ENCODE results near the gene TPRN.

The TPRN gene

GRCh38 chr9:137158625-137159024 is 41.9 kb downstream of the TPRN start:
- TF ChIP-seq EGR1 (IDR thresholded peaks at IDR 0.05), result no peak

DNA sequence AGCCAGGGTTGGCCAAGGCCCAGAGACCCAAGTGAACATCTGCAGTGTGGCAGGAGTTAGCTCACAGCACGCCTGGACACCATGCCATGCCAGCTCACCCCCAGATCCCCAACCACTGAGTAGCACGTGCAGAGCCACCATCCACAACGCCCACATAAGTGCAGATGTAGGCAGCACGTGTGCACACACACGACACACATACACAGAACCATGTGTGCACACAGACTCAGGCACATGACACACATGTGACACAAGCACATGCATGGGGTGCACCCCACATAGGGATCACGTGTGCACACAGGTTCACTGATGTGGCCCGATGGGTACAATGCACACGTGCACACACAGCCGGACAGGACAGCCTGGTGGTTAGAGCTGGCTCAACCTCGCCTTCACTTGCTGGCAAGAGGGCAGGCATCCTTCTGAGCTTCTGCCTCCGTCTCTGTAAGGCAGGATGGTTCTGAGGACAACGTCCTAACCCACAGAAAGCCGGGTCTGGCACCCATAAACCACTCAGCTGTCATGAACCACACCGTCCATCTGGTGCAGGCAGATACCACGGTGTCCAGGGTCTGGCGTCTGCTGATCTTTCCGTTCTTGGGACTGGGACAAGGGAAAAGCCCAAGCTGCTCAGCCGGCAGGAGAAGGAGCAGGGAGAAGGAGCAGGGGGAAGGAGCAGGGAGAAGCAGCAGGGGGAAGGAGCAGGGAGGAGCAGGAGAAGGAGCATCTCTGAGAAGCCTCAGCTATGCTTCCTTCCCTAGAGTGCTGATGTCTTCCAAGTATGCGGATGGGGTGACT is 42.7 kb downstream of the TPRN start:
- TF ChIP-seq USF1 (IDR thresholded peaks at IDR 0.05) (no peak), TEAD4 (IDR thresholded peaks at IDR 0.05) (no peak), NFIC (IDR thresholded peaks at IDR 0.05) (no peak)

DNA sequence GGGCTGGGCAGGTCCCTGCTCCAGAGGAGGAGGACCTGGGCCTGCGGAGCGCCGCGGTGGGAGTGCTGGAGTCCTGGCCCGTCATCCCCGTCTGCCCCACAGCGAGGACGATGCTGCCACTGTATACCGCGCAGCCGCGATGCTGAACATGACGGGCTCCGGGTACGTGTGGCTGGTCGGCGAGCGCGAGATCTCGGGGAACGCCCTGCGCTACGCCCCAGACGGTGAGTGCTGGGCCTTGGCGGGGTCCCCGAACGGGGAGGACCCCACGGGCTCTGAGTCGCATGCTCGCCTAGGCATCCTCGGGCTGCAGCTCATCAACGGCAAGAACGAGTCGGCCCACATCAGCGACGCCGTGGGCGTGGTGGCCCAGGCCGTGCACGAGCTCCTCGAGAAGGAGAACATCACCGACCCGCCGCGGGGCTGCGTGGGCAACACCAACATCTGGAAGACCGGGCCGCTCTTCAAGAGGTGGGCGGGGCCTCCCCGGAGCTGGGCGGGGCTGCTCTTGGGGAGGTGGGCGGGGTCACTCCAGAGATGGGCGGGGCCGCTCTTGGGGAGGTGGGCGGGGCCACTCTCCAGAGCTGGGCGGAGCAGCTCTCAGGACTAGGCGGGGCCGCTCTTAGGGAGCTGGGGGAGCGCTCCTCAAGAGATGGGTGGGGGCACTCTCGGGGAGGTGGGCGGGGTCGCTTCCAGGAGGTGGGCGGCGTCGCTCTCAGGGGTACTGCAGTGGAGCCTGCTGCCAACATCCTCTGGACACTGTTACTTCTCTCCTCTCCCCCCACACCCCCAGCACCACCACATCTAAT is 43.8 kb downstream of the TPRN start:
- no peak for TF ChIP-seq CREB1 (IDR thresholded peaks at IDR 0.05; ENCODE audit: low read depth)
- no peak for TF ChIP-seq USF1 (IDR thresholded peaks at IDR 0.05)
- TF ChIP-seq, protein P1, sequence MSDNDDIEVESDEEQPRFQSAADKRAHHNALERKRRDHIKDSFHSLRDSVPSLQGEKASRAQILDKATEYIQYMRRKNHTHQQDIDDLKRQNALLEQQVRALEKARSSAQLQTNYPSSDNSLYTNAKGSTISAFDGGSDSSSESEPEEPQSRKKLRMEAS (IDR thresholded peaks at IDR 0.05), result no peak
- TF ChIP-seq TEAD4 (IDR thresholded peaks at IDR 0.05), result no peak
- no peak for TF ChIP-seq CEBPB (IDR thresholded peaks at IDR 0.05)
- TF ChIP-seq RAD21 (IDR thresholded peaks at IDR 0.05; ENCODE audit: low read depth), result no peak
- TF ChIP-seq, protein P2, sequence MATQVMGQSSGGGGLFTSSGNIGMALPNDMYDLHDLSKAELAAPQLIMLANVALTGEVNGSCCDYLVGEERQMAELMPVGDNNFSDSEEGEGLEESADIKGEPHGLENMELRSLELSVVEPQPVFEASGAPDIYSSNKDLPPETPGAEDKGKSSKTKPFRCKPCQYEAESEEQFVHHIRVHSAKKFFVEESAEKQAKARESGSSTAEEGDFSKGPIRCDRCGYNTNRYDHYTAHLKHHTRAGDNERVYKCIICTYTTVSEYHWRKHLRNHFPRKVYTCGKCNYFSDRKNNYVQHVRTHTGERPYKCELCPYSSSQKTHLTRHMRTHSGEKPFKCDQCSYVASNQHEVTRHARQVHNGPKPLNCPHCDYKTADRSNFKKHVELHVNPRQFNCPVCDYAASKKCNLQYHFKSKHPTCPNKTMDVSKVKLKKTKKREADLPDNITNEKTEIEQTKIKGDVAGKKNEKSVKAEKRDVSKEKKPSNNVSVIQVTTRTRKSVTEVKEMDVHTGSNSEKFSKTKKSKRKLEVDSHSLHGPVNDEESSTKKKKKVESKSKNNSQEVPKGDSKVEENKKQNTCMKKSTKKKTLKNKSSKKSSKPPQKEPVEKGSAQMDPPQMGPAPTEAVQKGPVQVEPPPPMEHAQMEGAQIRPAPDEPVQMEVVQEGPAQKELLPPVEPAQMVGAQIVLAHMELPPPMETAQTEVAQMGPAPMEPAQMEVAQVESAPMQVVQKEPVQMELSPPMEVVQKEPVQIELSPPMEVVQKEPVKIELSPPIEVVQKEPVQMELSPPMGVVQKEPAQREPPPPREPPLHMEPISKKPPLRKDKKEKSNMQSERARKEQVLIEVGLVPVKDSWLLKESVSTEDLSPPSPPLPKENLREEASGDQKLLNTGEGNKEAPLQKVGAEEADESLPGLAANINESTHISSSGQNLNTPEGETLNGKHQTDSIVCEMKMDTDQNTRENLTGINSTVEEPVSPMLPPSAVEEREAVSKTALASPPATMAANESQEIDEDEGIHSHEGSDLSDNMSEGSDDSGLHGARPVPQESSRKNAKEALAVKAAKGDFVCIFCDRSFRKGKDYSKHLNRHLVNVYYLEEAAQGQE (IDR thresholded peaks at IDR 0.05; ENCODE audit: low read depth), result no peak
- TF ChIP-seq ZBTB7A (IDR thresholded peaks at IDR 0.05; ENCODE audit: low read depth), result no peak
- TF ChIP-seq YY1 (IDR thresholded peaks at IDR 0.05; ENCODE audit: low read depth), result no peak

- TF ChIP-seq EP300 (IDR thresholded peaks at IDR 0.05; ENCODE audit: borderline replicate concordance), result no peak
- TF ChIP-seq USF1 (IDR thresholded peaks at IDR 0.05), result no peak
- TF ChIP-seq, protein P1 (IDR thresholded peaks at IDR 0.05), result no peak
- no peak for TF ChIP-seq CREB1 (IDR thresholded peaks at IDR 0.05; ENCODE audit: low read depth)
- no peak for TF ChIP-seq YY1 (IDR thresholded peaks at IDR 0.05; ENCODE audit: low read depth)
- TF ChIP-seq NFIC (IDR thresholded peaks at IDR 0.05), result no peak
- TF ChIP-seq CEBPB (IDR thresholded peaks at IDR 0.05), result no peak
- no peak for TF ChIP-seq TEAD4 (IDR thresholded peaks at IDR 0.05)
- no peak for TF ChIP-seq TCF12 (IDR thresholded peaks at IDR 0.05; ENCODE audit: low read depth)
- TF ChIP-seq RAD21 (IDR thresholded peaks at IDR 0.05; ENCODE audit: low read depth), result no peak
- TF ChIP-seq TAF1 (IDR thresholded peaks at IDR 0.05; ENCODE audit: low read depth), result no peak
- TF ChIP-seq FOXM1 (IDR thresholded peaks at IDR 0.05; ENCODE audit: borderline replicate concordance, low read depth), result no peak
- no peak for TF ChIP-seq ZBTB7A (IDR thresholded peaks at IDR 0.05; ENCODE audit: low read depth)
- TF ChIP-seq, protein P2 (IDR thresholded peaks at IDR 0.05; ENCODE audit: low read depth), result no peak
Observed at GRCh38 chr9:137152844-137153405, 47.6 kb downstream of the TPRN start.

DNA sequence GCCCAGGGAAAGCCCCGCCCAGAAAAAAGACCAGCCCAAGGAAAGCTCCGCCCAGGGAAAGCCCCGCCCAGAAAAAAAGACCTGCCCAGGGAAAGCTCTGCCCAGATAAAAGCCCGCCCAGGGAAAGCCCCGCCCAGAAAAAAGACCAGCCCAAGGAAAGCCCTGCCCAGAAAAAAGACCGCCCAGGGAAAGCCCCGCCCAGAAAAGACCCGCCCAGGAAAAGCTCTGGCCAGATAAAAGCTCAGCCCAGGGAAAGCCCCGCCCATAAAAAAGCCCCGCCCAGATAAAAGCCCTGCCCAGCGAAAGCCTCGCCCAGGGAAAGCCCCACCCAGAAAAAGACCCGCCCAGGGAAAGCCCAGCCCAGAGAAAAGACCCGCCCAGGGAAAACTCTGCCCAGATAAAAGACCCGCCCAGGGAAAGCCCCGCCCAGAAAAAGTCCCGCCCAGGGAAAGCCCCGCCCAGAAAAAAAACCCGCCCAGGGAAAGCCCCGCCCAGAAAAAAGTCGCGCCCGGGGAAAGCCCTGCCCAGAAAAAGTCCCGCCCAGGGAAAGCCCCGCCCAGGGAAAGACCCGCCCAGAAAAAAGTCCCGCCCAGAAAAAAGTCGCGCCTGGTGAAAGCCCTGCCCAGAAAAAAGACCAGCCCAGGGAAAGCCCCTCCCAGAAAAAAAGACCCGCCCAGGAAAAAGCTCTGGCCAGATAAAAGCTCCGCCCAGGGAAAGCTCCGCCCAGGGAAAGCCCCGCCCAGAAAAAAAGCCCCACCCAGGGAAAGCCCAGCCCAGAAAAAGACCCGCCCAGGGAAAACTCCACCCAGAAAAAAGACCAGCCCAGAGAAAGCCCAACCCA is 49.7 kb downstream of the TPRN start:
- TF ChIP-seq USF1 (IDR thresholded peaks at IDR 0.05) (no peak), ZBTB7A (IDR thresholded peaks at IDR 0.05; ENCODE audit: low read depth) (no peak), CREB1 (IDR thresholded peaks at IDR 0.05; ENCODE audit: low read depth) (no peak), EGR1 (IDR thresholded peaks at IDR 0.05) (no peak), RAD21 (IDR thresholded peaks at IDR 0.05; ENCODE audit: low read depth) (no peak), TAF1 (IDR thresholded peaks at IDR 0.05; ENCODE audit: low read depth) (no peak), YY1 (IDR thresholded peaks at IDR 0.05; ENCODE audit: low read depth) (no peak), CEBPB (IDR thresholded peaks at IDR 0.05) (no peak), EP300 (IDR thresholded peaks at IDR 0.05; ENCODE audit: borderline replicate concordance) (no peak), NFIC (IDR thresholded peaks at IDR 0.05) (no peak), FOXM1 (IDR thresholded peaks at IDR 0.05; ENCODE audit: borderline replicate concordance, low read depth) (no peak), TCF12 (IDR thresholded peaks at IDR 0.05; ENCODE audit: low read depth) (no peak), TEAD4 (IDR thresholded peaks at IDR 0.05) (no peak)
- TF ChIP-seq, protein P2 (IDR thresholded peaks at IDR 0.05; ENCODE audit: low read depth), result no peak
- TF ChIP-seq, protein P1 (IDR thresholded peaks at IDR 0.05), result no peak
